NOMO-1 treated with DMSO at 0.1 percent for 48 hours (cell line): Measurements from ENCODE around the gene AIDA.
A peak's percentile ranks its signal among the peaks of the same experiment; 100 is the strongest.

ENCODE experiments used
- DNase-seq: peaks from one replicate; lab custom pipeline; 2025; ENCODE audit not compliant: unreplicated experiment; lab: John Stamatoyannopoulos, UW

The AIDA gene

GRCh38 chr1:222653178-222653827 lies 59.0 kb downstream of the AIDA start:
- no peak for DNase-seq

- DNase-seq = no peak
Measured at GRCh38 chr1:222652676-222653075, 59.6 kb downstream of the AIDA start.

- peak; percentile 45 for DNase-seq
Measured at GRCh38 chr1:222644636-222644980, 67.7 kb downstream of the AIDA start.

GRCh38 chr1:222643938-222644635 lies 68.2 kb downstream of the AIDA start:
- DNase-seq = peak; percentile 99

GRCh38 chr1:222643606-222643937 lies 68.7 kb downstream of the AIDA start:
- no peak for DNase-seq

GRCh38 chr1:222642468-222642867 lies 69.8 kb downstream of the AIDA start:
- no peak for DNase-seq

- DNase-seq = no peak
Measured at GRCh38 chr1:222641269-222641948, 70.9 kb downstream of the AIDA start.

- DNase-seq = peak; percentile 75
Measured at GRCh38 chr1:222634180-222635013, 77.9 kb downstream of the AIDA start.

GRCh38 chr1:222632749-222633148 lies 79.5 kb downstream of the AIDA start:
- DNase-seq = no peak

- no peak for DNase-seq
Measured at GRCh38 chr1:222631611-222632208, 80.6 kb downstream of the AIDA start.

GRCh38 chr1:222629921-222630535 lies 82.3 kb downstream of the AIDA start:
- no peak for DNase-seq

- no peak for DNase-seq
Measured at GRCh38 chr1:222627232-222627631, 85.1 kb downstream of the AIDA start.

- no peak for DNase-seq
Measured at GRCh38 chr1:222624214-222624613, 88.1 kb downstream of the AIDA start.

- DNase-seq = no peak
Measured at GRCh38 chr1:222623458-222623857, 88.8 kb downstream of the AIDA start.

- no peak for DNase-seq
Measured at GRCh38 chr1:222622765-222623164, 89.5 kb downstream of the AIDA start.

- no peak for DNase-seq
Measured at GRCh38 chr1:222620566-222620965, 91.7 kb downstream of the AIDA start.

- DNase-seq = no peak
Measured at GRCh38 chr1:222618880-222619596, 93.3 kb downstream of the AIDA start.
